GM12892 (cell line): ENCODE results near the gene CRTC1.

Experiments
- POLR2A ChIP-seq: IDR thresholded peaks from 2 replicates; pipeline ENCODE4 v1.6.1; 2011; ENCODE audit warnings: low read depth, low read length, control low read depth
- POLR2AphosphoS5 ChIP-seq: IDR thresholded peaks from 2 replicates; pipeline ENCODE4 v1.6.1; 2011; ENCODE audit warnings: low read depth, low read length, control low read depth
- TAF1 ChIP-seq: IDR thresholded peaks from 2 replicates; pipeline ENCODE4 v1.6.1; 2011; ENCODE audit warnings: low read depth, mild to moderate bottlenecking, control low read depth, low read length, borderline replicate concordance

DNA sequence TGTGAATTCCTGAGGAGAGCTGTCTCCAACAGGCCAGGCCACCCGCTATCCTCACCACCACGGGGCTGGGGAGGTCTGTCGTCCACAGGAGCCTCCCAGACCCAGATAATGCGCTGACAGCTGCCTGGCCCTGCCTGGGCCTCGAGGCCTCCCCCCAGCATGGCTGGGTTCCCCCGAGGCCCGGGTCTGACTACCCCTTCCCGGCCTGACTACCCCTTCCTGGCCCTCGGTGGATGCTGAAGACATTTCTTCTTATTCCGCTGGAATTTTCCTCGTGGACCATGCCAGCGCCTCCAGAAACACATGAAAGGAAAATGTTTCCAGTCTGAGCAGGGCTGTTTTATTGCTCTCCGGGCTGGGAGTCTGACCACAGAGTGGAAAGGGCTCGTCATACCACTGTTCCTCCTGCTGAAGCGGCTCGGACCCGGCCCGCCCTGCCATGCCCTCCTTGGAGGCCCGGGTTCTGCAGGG, 124.4 kb downstream of the CRTC1 start:
- no peak for TF ChIP-seq POLR2A
- TF ChIP-seq TAF1 = no peak
- no peak for TF ChIP-seq POLR2AphosphoS5
